H9 (cell line): ENCODE measurements around the gene ATP13A3. TPM values are rescaled to one million over a fixed set of nuclear protein-coding genes. Genes with fewer than 3 reads are reported as not detected.
A peak's percentile ranks its signal among the peaks of the same experiment; 100 is the strongest.

ENCODE experiments used
- DNase-seq: peaks from one replicate; pipeline ENCODE4 v3.0.0-alpha.2; 2017
- H2AFZ ChIP-seq: one replicate; pipeline ENCODE4 v1.6.1; 2013; ENCODE audit warnings: mild to moderate bottlenecking, low read length, control low read depth, moderate library complexity
- H2AK5ac ChIP-seq: 2 replicates; pipeline ENCODE4 v1.6.1; 2013; ENCODE audit warnings: low read length, control low read depth, mixed read lengths; ENCODE audit not compliant: insufficient read length
- H2BK120ac ChIP-seq: one replicate; pipeline ENCODE4 v1.6.1; 2013; ENCODE audit warnings: low read depth, mild to moderate bottlenecking, low read length, control low read depth, inconsistent platforms; ENCODE audit not compliant: poor library complexity, severe bottlenecking
- H2BK12ac ChIP-seq: 2 replicates; pipeline ENCODE4 v1.6.1; 2013; ENCODE audit warnings: low read length, control low read depth, mixed read lengths, low read depth; ENCODE audit not compliant: insufficient read length
- H2BK15ac ChIP-seq: 2 replicates; pipeline ENCODE4 v1.6.1; 2013; ENCODE audit warnings: low read depth, low read length, control low read depth
- H2BK20ac ChIP-seq: one replicate; pipeline ENCODE4 v1.6.1; 2013; ENCODE audit warnings: low read depth, mild to moderate bottlenecking, low read length, control low read depth, inconsistent platforms; ENCODE audit not compliant: poor library complexity, severe bottlenecking
- H2BK5ac ChIP-seq: 2 replicates; pipeline ENCODE4 v1.6.1; 2013; ENCODE audit warnings: low read length, control low read depth, mixed read lengths; ENCODE audit not compliant: insufficient read length
- H3K14ac ChIP-seq: 2 replicates; pipeline ENCODE4 v1.6.1; 2013; ENCODE audit warnings: low read length, control low read depth; ENCODE audit not compliant: insufficient read depth
- H3K18ac ChIP-seq: 2 replicates; pipeline ENCODE4 v1.6.1; 2013; ENCODE audit warnings: low read depth, mild to moderate bottlenecking, mixed read lengths, low read length, control low read depth; ENCODE audit not compliant: insufficient read length
- H3K23ac ChIP-seq: 2 replicates; pipeline ENCODE4 v1.6.1; 2013; ENCODE audit warnings: low read length, control low read depth, mixed read lengths, low read depth; ENCODE audit not compliant: insufficient read length
- H3K23me2 ChIP-seq: 2 replicates; pipeline ENCODE4 v1.6.1; 2013; ENCODE audit warnings: low read depth, mild to moderate bottlenecking, mixed read lengths, low read length, control low read depth; ENCODE audit not compliant: insufficient read length, poor library complexity, severe bottlenecking
- H3K27ac ChIP-seq: 2 replicates; pipeline ENCODE4 v1.5.1; 2013; ENCODE audit warnings: low read length, control low read depth, mixed read lengths, low read depth; ENCODE audit not compliant: insufficient read length
- H3K27me3 ChIP-seq: 2 replicates; pipeline ENCODE4 v1.6.1; 2013; ENCODE audit warnings: low read length, control low read depth, inconsistent platforms; ENCODE audit not compliant: insufficient read depth
- H3K4ac ChIP-seq: 2 replicates; pipeline ENCODE4 v1.6.1; 2013; ENCODE audit warnings: low read depth, mild to moderate bottlenecking, control low read depth, inconsistent platforms, low read length, moderate library complexity
- H3K4me1 ChIP-seq: 2 replicates; pipeline ENCODE4 v1.6.1; 2013; ENCODE audit warnings: low read length, control low read depth, inconsistent platforms; ENCODE audit not compliant: insufficient read depth
- H3K4me2 ChIP-seq: 2 replicates; pipeline ENCODE4 v1.6.1; 2013; ENCODE audit warnings: low read length, control low read depth, mixed read lengths; ENCODE audit not compliant: insufficient read length, insufficient read depth
- H3K56ac ChIP-seq: 2 replicates; pipeline ENCODE4 v1.6.1; 2013; ENCODE audit warnings: low read depth, mild to moderate bottlenecking, mixed read lengths, low read length, control low read depth; ENCODE audit not compliant: insufficient read length
- H3K79me1 ChIP-seq: 2 replicates; pipeline ENCODE4 v1.6.1; 2013; ENCODE audit warnings: low read depth, mild to moderate bottlenecking, moderate library complexity, low read length, control low read depth, inconsistent platforms; ENCODE audit not compliant: insufficient read depth, poor library complexity, severe bottlenecking
- H3K79me2 ChIP-seq: 2 replicates; pipeline ENCODE4 v1.6.1; 2013; ENCODE audit warnings: low read length, control low read depth, inconsistent platforms; ENCODE audit not compliant: insufficient read depth
- H3K9ac ChIP-seq: 2 replicates; pipeline ENCODE4 v1.6.1; 2013; ENCODE audit warnings: low read length, control low read depth, mixed read lengths; ENCODE audit not compliant: insufficient read length; ENCODE audit errors: extremely low read depth
- H3K9me3 ChIP-seq: one replicate; pipeline ENCODE4 v1.6.1; 2013; ENCODE audit warnings: low read depth, low read length, inconsistent platforms; ENCODE audit not compliant: control insufficient read depth
- H3T11ph ChIP-seq: one replicate; pipeline ENCODE4 v1.6.1; 2013; ENCODE audit warnings: mild to moderate bottlenecking, low read length, control low read depth, inconsistent platforms
- H4K20me1 ChIP-seq: one replicate; pipeline ENCODE4 v1.6.1; 2013; ENCODE audit not compliant: control insufficient read depth, insufficient read length, insufficient read depth
- H4K5ac ChIP-seq: 2 replicates; pipeline ENCODE4 v1.6.1; 2013; ENCODE audit warnings: low read depth, mild to moderate bottlenecking, mixed read lengths, low read length, control low read depth; ENCODE audit not compliant: insufficient read length
- H4K8ac ChIP-seq: replicated peaks from 2 replicates; pipeline ENCODE4 v1.6.1; 2013; ENCODE audit warnings: low read length, control low read depth, mixed read lengths, low read depth; ENCODE audit not compliant: insufficient read length
- H4K91ac ChIP-seq: 2 replicates; pipeline ENCODE4 v1.6.1; 2013; ENCODE audit warnings: low read depth, mild to moderate bottlenecking, moderate library complexity, mixed read lengths, low read length, control low read depth; ENCODE audit not compliant: insufficient read length
- H3K27ac Mint-ChIP-seq, 3 experiments: 2 replicates in 2 of 3; 3 replicates in 1 of 3; pipeline ENCODE4 v1.8.0; 2020 to 2021; ENCODE audit warnings: mixed read lengths in 3 of 3, mild to moderate bottlenecking in 1 of 3, moderate library complexity in 1 of 3
- H3K27me3 Mint-ChIP-seq: 2 replicates; pipeline ENCODE4 v1.8.0; 2021; ENCODE audit warnings: low read depth, mild to moderate bottlenecking, moderate library complexity, mixed read lengths
- H3K36me3 Mint-ChIP-seq, 3 experiments: 2 replicates in 2 of 3; 3 replicates in 1 of 3; pipeline ENCODE4 v1.8.0; 2020 to 2021; ENCODE audit warnings: low read depth in 3 of 3, mixed read lengths in 3 of 3; ENCODE audit not compliant: insufficient read depth in 1 of 3
- H3K4me1 Mint-ChIP-seq, 2 experiments: 2 replicates each; pipeline ENCODE4 v1.8.0; 2020; ENCODE audit warnings: mixed read lengths in 2 of 2
- H3K4me3 Mint-ChIP-seq, 2 experiments: 2 replicates in 1 of 2; 3 replicates in 1 of 2; pipeline ENCODE4 v1.8.0; 2020 to 2021; ENCODE audit warnings: mild to moderate bottlenecking in 2 of 2, mixed read lengths in 2 of 2, moderate library complexity in 1 of 2
- H3K9me3 Mint-ChIP-seq, 2 experiments: 2 replicates in 1 of 2; 3 replicates in 1 of 2; pipeline ENCODE4 v1.8.0; 2020; ENCODE audit warnings: mild to moderate bottlenecking in 2 of 2, mixed read lengths in 2 of 2, moderate library complexity in 1 of 2
- WGBS: extraction: QIAGEN DNeasy Blood & Tissue Kit; methylation state at CpG from one replicate; pipeline ENCODE4 v1.1.7; 2013; ENCODE audit warnings: missing lambda C conversion rate, low lambda C conversion rate, mixed read lengths; ENCODE audit not compliant: insufficient read length; ENCODE audit errors: extremely low coverage; 5-methylcytosine and 5-hydroxymethylcytosine counted together
- total RNA-seq: library from RNA; stranded (reverse); gene quantifications from 2 replicates; pipeline ENCODE4 v1.2.1, GENCODE V29; 2021
- TF ChIP-seq, protein P1 (sequence below): fragments of 200-600 bp; sonication (generic); conservative IDR thresholded peaks from 3 replicates; pipeline ENCODE4 v1.8.0; 2021; ENCODE audit warnings: antibody characterized with exemption, mild to moderate bottlenecking

ATP13A3 gene
- total RNA-seq, 1 experiment from 2014 or later: 78.5 TPM

DNA sequence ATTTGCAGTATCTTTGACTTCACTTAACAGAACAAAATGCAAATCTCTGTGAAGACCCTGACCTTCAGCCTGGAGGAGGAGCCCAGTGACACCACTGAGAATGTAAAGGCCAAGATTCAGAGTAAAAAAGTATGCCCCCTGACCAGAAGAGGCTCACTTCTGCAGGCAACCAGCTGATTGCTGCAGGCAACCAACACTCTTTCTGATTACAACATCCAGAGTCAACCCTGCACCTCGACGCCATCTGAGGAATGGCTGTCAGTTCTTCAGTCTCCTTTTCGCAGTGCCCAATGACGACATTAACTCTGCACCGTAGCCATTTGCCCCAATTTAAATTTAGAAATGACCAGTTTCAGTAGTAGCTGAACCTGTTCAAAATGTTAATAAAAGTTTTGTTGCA, 14.9 kb downstream of the ATP13A3 start:
- peaks cover 17% of the 10 kb centered on the region; the same call in 1 of the 2 replicates for H3K79me2 ChIP-seq
- no peak overlapping the region for H3T11ph ChIP-seq
- peak overlapping the region in 2 of 3 experiments; percentile 23 to 46; a peak in 2 of 7 replicates for H3K27ac Mint-ChIP-seq
- H3K27me3 ChIP-seq: no peaks in the 10 kb centered on the region
- H2BK120ac ChIP-seq: no peak overlapping the region
- H3K9ac ChIP-seq: no peak overlapping the region
- peaks cover 4% of the 10 kb centered on the region; the same call in 1 of the 2 replicates for H3K4me1 ChIP-seq
- H2BK5ac ChIP-seq: no peak overlapping the region
- H2AFZ ChIP-seq: no peak overlapping the region
- no peak overlapping the region for H4K5ac ChIP-seq
- DNase-seq: no peak
- H3K27ac ChIP-seq: no peak overlapping the region
- H4K20me1 ChIP-seq: no peaks in the 10 kb centered on the region
- no peak overlapping the region for H3K23ac ChIP-seq
- no peak overlapping the region for H3K18ac ChIP-seq
- no peaks in the 10 kb centered on the region for H3K9me3 Mint-ChIP-seq
- no peaks in the 10 kb centered on the region for H3K9me3 ChIP-seq
- peaks cover 3% of the 10 kb centered on the region for H3K79me1 ChIP-seq
- H2BK20ac ChIP-seq: no peak overlapping the region
- no CpG with 5 or more reads among the region's 5 CpGs for WGBS
- H3K23me2 ChIP-seq: no peaks in the 10 kb centered on the region
- peaks cover 12 to 25% of the 10 kb centered on the region in 2 experiments for H3K4me1 Mint-ChIP-seq
- no peak overlapping the region for H2BK15ac ChIP-seq
- H3K14ac ChIP-seq: no peak overlapping the region; the same call in 1 of the 2 replicates
- no peak overlapping the region for H2AK5ac ChIP-seq
- no peak overlapping the region for H2BK12ac ChIP-seq
- TF ChIP-seq, protein P1, sequence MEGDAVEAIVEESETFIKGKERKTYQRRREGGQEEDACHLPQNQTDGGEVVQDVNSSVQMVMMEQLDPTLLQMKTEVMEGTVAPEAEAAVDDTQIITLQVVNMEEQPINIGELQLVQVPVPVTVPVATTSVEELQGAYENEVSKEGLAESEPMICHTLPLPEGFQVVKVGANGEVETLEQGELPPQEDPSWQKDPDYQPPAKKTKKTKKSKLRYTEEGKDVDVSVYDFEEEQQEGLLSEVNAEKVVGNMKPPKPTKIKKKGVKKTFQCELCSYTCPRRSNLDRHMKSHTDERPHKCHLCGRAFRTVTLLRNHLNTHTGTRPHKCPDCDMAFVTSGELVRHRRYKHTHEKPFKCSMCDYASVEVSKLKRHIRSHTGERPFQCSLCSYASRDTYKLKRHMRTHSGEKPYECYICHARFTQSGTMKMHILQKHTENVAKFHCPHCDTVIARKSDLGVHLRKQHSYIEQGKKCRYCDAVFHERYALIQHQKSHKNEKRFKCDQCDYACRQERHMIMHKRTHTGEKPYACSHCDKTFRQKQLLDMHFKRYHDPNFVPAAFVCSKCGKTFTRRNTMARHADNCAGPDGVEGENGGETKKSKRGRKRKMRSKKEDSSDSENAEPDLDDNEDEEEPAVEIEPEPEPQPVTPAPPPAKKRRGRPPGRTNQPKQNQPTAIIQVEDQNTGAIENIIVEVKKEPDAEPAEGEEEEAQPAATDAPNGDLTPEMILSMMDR: no peak
- H4K91ac ChIP-seq: no peak overlapping the region
- no peak overlapping the region for H4K8ac ChIP-seq
- no peak overlapping the region for H3K4ac ChIP-seq
- no peaks in the 10 kb centered on the region for H3K27me3 Mint-ChIP-seq
- H3K56ac ChIP-seq: no peak overlapping the region
- no peak overlapping the region for H3K4me2 ChIP-seq
- no peaks in the 10 kb centered on the region for H3K36me3 Mint-ChIP-seq
- H3K4me3 Mint-ChIP-seq: no peak overlapping the region
